Upper lobe of left lung (tissue), 6 donors: ENCODE results near the gene PTPRJ. TPM values are rescaled to one million over a fixed set of nuclear protein-coding genes. Genes with fewer than 3 reads are reported as not detected.

ENCODE experiments used
- ATAC-seq, 2 donors: fragments of 200-7000 bp; cut with Tn5 transposase; one replicate each; pipeline ENCODE4 v1.9.1; 2022; ENCODE audit warnings: mild to moderate bottlenecking in 2 of 2, moderate library complexity in 2 of 2; ENCODE audit not compliant: low FRiP score in 2 of 2
- DNase-seq, 2 donors: peaks; one replicate each; pipeline ENCODE4 v3.0.0-alpha.2; 2019 to 2020
- H3K27ac ChIP-seq, 4 donors: fragments of 200-600 bp; sonication (generic); one replicate each; pipeline ENCODE4 v1.5.1; 2016 to 2019
- H3K27me3 ChIP-seq, 4 donors: fragments of 200-600 bp; sonication (generic); one replicate each; pipeline ENCODE4 v1.5.1; 2017 to 2019
- H3K36me3 ChIP-seq, 4 donors: fragments of 200-600 bp; sonication (generic); one replicate each; pipeline ENCODE4 v1.5.1; 2016 to 2019
- H3K4me1 ChIP-seq, 4 donors: fragments of 200-600 bp; sonication (generic); one replicate each; pipeline ENCODE4 v1.5.1; 2018 to 2019
- H3K4me3 ChIP-seq, 4 donors: fragments of 200-600 bp; sonication (generic); one replicate each; pipeline ENCODE4 v1.5.1; 2017 to 2019; ENCODE audit warnings: mild to moderate bottlenecking in 2 of 4, moderate library complexity in 1 of 4
- H3K9me3 ChIP-seq, 4 donors: fragments of 200-600 bp; sonication (generic); one replicate each; pipeline ENCODE4 v1.5.1; 2018 to 2019
- CTCF ChIP-seq, 6 experiments: fragments of 450-650 bp in 4 of 6; fragments of 200-600 bp in 2 of 6; sonication (generic) in 2 of 6; IDR thresholded peaks; one replicate each; pipeline ENCODE4 v1.5.1; 2016 to 2019; ENCODE audit warnings: antibody characterized with exemption in 6 of 6
- EP300 ChIP-seq, 4 donors: sonication (generic); formaldehyde crosslinking; IDR thresholded peaks; one replicate each; pipeline ENCODE4 v1.5.1; 2017; ENCODE audit warnings: antibody characterized with exemption in 4 of 4, control low read depth in 2 of 4
- POLR2A ChIP-seq, 4 donors: fragments of 450-650 bp; IDR thresholded peaks; one replicate each; pipeline ENCODE4 v1.5.1; 2016 to 2017; ENCODE audit warnings: antibody characterized with exemption in 4 of 4, mild to moderate bottlenecking in 2 of 4
- POLR2AphosphoS5 ChIP-seq, 2 donors: sonication (generic); formaldehyde crosslinking; IDR thresholded peaks; one replicate each; pipeline ENCODE4 v1.5.1; 2017; ENCODE audit warnings: antibody characterized with exemption in 2 of 2
- WGBS, 2 donors: methylation state at CpG; one replicate each; pipeline ENCODE4 v1.1.5; 2017 to 2018; 5-methylcytosine and 5-hydroxymethylcytosine counted together
- total RNA-seq, 6 donors: library from RNA; depleted of rRNA in 4 of 6; stranded (reverse); fragments of >200 nt in 4 of 6; gene quantifications; one replicate each; pipeline versions ENCODE4 v1.1.0 to v1.2.1, GENCODE V29; 2016 to 2021
- donor health status: DM: no; HTN: no; CAD: no; lungs with moderate emphysema.
- donor health status: DM: no; HTN: yes; CAD: no; lungs with severe emphysema.

Gene PTPRJ
- total RNA-seq, 6 donors from 2014 or later: 17.9 to 50.4 (median 32.9) TPM

GRCh38 chr11:48082771-48083170, 102.4 kb downstream of the PTPRJ start:
- peaks cover 7 to 26% (median 16%) of the 10 kb centered on the region in 4 donors for H3K4me1 ChIP-seq

DNA sequence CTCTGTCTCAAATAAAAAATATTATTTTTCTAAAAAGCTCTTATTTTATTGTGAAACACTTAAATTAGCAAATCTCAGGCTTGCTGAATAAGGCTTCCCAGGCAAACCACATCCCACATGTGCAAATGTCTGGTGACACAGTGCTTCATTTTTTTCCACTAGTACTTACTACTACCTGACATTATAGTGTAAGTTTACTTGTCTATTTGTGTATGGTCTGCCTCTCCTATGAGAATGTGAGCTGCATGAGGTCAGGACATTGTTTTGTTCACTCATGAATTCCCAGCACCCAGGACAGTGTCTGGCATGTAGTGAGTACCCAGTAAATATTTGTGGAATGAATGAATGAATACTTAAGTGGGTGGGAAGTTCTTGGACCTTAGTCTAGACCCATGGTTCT, 103.1 kb downstream of the PTPRJ start:
- Histone ChIP-seq H3K27me3 (no peaks in the 10 kb centered on the region), H3K27ac (no peak overlapping the region), H3K9me3 (no peaks in the 10 kb centered on the region), H3K4me1 (peaks cover 12 to 32% (median 17%) of the 10 kb centered on the region in 4 donors), H3K36me3 (no peaks in the 10 kb centered on the region), H3K4me3 (no peak overlapping the region)
- TF ChIP-seq EP300 (IDR thresholded peaks at IDR 0.05) (no peak), POLR2A (IDR thresholded peaks at IDR 0.05) (no peak), POLR2AphosphoS5 (IDR thresholded peaks at IDR 0.05) (no peak), CTCF (IDR thresholded peaks at IDR 0.05) (no peak)
- ATAC-seq: no peak
- DNase-seq: no peak

More at GRCh38 chr11:48082771-48083170, 102.4 kb downstream of the PTPRJ start:
- no peak for DNase-seq
- no peak for ATAC-seq
- Histone ChIP-seq H3K27ac (no peak overlapping the region), H3K27me3 (no peaks in the 10 kb centered on the region), H3K36me3 (no peaks in the 10 kb centered on the region), H3K9me3 (no peaks in the 10 kb centered on the region), H3K4me3 (no peak overlapping the region)
- WGBS, 2 donors: 100% methylated on average over 2 of the region's 2 CpGs
- TF ChIP-seq EP300 (IDR thresholded peaks at IDR 0.05) (no peak), POLR2AphosphoS5 (IDR thresholded peaks at IDR 0.05) (no peak), CTCF (IDR thresholded peaks at IDR 0.05) (no peak), POLR2A (IDR thresholded peaks at IDR 0.05) (no peak)

- H3K4me1 ChIP-seq: peaks cover 12 to 34% (median 16%) of the 10 kb centered on the region in 4 donors
- H3K27me3 ChIP-seq: no peaks in the 10 kb centered on the region
- ATAC-seq: no peak
These were observed 105.3 kb downstream of the PTPRJ start for GRCh38 chr11:48085688-48086087.

DNA sequence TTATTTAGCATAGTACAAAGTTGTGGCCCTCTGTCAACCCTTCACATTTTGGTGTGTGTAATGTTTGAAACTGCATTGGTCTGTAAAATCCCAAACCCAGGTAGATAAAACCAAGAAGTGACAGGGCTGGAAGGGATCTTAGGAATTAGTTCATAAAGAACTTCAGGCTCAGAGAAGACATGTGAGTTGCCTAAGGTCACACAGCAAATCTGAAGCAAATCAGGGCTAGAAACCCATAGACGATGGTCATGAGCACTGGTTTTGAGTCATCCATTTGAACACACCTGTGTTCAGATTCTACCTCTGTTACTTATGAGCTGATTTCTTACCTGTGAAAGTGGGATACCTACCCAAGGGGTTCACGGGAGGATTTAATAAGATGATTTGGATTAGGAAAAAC, 107.1 kb downstream of the PTPRJ start:
- WGBS, 2 donors: 94% methylated on average over 2 of the region's 2 CpGs
- TF ChIP-seq CTCF (IDR thresholded peaks at IDR 0.05) (no peak), POLR2AphosphoS5 (IDR thresholded peaks at IDR 0.05) (no peak), POLR2A (IDR thresholded peaks at IDR 0.05) (no peak), EP300 (IDR thresholded peaks at IDR 0.05) (no peak)

More at GRCh38 chr11:48085688-48086087, 105.3 kb downstream of the PTPRJ start:
- no peak for TF ChIP-seq POLR2A (IDR thresholded peaks at IDR 0.05)
- TF ChIP-seq POLR2AphosphoS5 (IDR thresholded peaks at IDR 0.05): no peak
- TF ChIP-seq CTCF (IDR thresholded peaks at IDR 0.05): no peak
- no peak for TF ChIP-seq EP300 (IDR thresholded peaks at IDR 0.05)
- no peak overlapping the region for H3K27ac ChIP-seq
- WGBS, 2 donors: 97 to 98% methylated on average over 4 of the region's 4 CpGs
- H3K9me3 ChIP-seq: no peaks in the 10 kb centered on the region
- no peak for DNase-seq
- no peak overlapping the region for H3K4me3 ChIP-seq
- no peaks in the 10 kb centered on the region for H3K36me3 ChIP-seq

GRCh38 chr11:48087974-48088681, 107.8 kb downstream of the PTPRJ start:
- no peaks in the 10 kb centered on the region for H3K9me3 ChIP-seq
- H3K4me1 ChIP-seq: peaks cover 6 to 22% (median 12%) of the 10 kb centered on the region in 4 donors
- no peaks in the 10 kb centered on the region for H3K27me3 ChIP-seq
- H3K36me3 ChIP-seq: no peaks in the 10 kb centered on the region
- TF ChIP-seq CTCF (IDR thresholded peaks at IDR 0.05) (no peak), EP300 (IDR thresholded peaks at IDR 0.05) (no peak), POLR2AphosphoS5 (IDR thresholded peaks at IDR 0.05) (no peak), POLR2A (IDR thresholded peaks at IDR 0.05) (no peak)
- no peak overlapping the region for H3K27ac ChIP-seq
- no peak overlapping the region for H3K4me3 ChIP-seq
- 33 to 36% methylated on average over 6 of the region's 6 CpGs for WGBS, 2 donors
- ATAC-seq (no peak), DNase-seq (peak in 1 of 2 donors; percentile 39)

More for the DNA sequence above, 107.1 kb downstream of the PTPRJ start:
- ATAC-seq: no peak
- H3K4me3 ChIP-seq: no peak overlapping the region
- no peaks in the 10 kb centered on the region for H3K9me3 ChIP-seq
- H3K4me1 ChIP-seq: peaks cover 5 to 21% (median 10%) of the 10 kb centered on the region in 4 donors
- no peaks in the 10 kb centered on the region for H3K27me3 ChIP-seq
- DNase-seq: no peak
- H3K27ac ChIP-seq: no peak overlapping the region
- H3K36me3 ChIP-seq: no peaks in the 10 kb centered on the region
